Thyroid gland (tissue), 4 donors: ENCODE measurements around the gene POMT1. TPM values are rescaled to one million over a fixed set of nuclear protein-coding genes. Genes with fewer than 3 reads are reported as not detected.

Source experiments
- DNase-seq, 2 donors: peaks; one replicate each; pipeline ENCODE4 v3.0.0-alpha.2; 2019
- H3K27ac ChIP-seq, 3 donors: fragments of 200-600 bp; sonication (generic); 1 replicate in 2 of 3; 2 replicates in 1 of 3; pipeline ENCODE4 v1.5.1; 2016 to 2019; ENCODE audit warnings: mild to moderate bottlenecking in 1 of 3, moderate library complexity in 1 of 3
- H3K27me3 ChIP-seq: fragments of 200-600 bp; sonication (generic); one replicate; pipeline ENCODE4 v1.5.1; 2019
- H3K36me3 ChIP-seq, 2 donors: fragments of 200-600 bp; sonication (generic); one replicate each; pipeline ENCODE4 v1.5.1; 2016 to 2019
- H3K4me1 ChIP-seq, 2 donors: fragments of 200-600 bp; sonication (generic); one replicate each; pipeline ENCODE4 v1.5.1; 2017 to 2019
- H3K4me3 ChIP-seq, 3 donors: fragments of 200-600 bp; sonication (generic); replicated peaks in 1 of 3; 1 replicate in 2 of 3; 2 replicates in 1 of 3; pipeline ENCODE4 v1.5.1; 2016; ENCODE audit warnings: mild to moderate bottlenecking in 1 of 3
- H3K9me3 ChIP-seq: fragments of 200-600 bp; sonication (generic); one replicate; pipeline ENCODE4 v1.5.1; 2017
- POLR2A ChIP-seq, 2 donors: fragments of 450-650 bp; IDR thresholded peaks; one replicate each; pipeline ENCODE4 v1.6.1; 2017; ENCODE audit warnings: antibody characterized with exemption in 2 of 2, mild to moderate bottlenecking in 2 of 2, moderate library complexity in 1 of 2
- WGBS, 2 donors: methylation state at CpG; one replicate each; pipeline ENCODE4 v1.1.5; 2017; 5-methylcytosine and 5-hydroxymethylcytosine counted together
- intact Hi-C: fragments of 100-400 bp; cut with DNase I; formaldehyde crosslinking; loops from one replicate; pipeline ENCODE4 v1.15.1; 2023
- total RNA-seq, 4 donors: library from RNA; depleted of rRNA; stranded (reverse); fragments of >200 nt; gene quantifications; one replicate each; pipeline ENCODE4 v1.2.3, GENCODE V29; 2016
- TF ChIP-seq, protein P1 (sequence below), 6 experiments: fragments of 200-600 bp in 3 of 6; fragments of 450-650 bp in 3 of 6; sonication (generic) in 3 of 6; IDR thresholded peaks; one replicate each; pipeline ENCODE4 v1.5.1; 2016 to 2019; ENCODE audit warnings: antibody characterized with exemption in 6 of 6, mild to moderate bottlenecking in 2 of 6, inconsistent platforms in 1 of 6, moderate library complexity in 1 of 6

POMT1 gene
- total RNA-seq, 4 donors from 2014 or later, result 21.8 to 51.0 (median 33.9) TPM

DNA sequence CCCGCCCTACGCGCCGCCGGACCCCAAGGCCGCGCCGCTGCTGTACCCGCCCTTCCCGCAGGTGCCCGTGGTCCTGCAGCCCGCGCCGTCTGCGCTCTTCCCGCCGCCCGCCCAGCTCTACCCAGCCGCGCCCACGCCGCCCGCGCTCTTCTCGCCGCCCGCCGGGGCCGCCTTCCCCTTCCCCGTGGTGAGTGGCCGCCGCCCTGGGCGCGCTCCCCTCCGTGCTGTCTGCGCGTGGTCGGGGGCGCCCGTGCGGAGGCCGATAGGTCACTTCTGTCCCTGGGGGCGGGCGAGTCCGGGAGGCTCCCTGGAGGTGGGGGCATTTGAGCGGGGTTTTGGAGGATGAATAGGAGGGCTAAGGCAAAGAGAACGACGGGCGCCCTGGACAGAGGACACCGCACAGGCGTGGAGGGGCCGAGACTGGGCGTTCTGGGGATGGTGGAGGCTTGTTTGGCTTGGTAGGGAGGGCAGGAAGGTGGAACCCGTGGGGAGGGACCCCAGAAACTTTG is 52.2 kb downstream of the POMT1 start:
- WGBS, 2 donors, result 69 to 70% methylated on average over 40 to 49 of the region's 54 CpGs
- no peaks in the 10 kb centered on the region for H3K9me3 ChIP-seq
- H3K27ac ChIP-seq, result no peak overlapping the region
- H3K27me3 ChIP-seq, result no peaks in the 10 kb centered on the region
- TF ChIP-seq, protein P1, sequence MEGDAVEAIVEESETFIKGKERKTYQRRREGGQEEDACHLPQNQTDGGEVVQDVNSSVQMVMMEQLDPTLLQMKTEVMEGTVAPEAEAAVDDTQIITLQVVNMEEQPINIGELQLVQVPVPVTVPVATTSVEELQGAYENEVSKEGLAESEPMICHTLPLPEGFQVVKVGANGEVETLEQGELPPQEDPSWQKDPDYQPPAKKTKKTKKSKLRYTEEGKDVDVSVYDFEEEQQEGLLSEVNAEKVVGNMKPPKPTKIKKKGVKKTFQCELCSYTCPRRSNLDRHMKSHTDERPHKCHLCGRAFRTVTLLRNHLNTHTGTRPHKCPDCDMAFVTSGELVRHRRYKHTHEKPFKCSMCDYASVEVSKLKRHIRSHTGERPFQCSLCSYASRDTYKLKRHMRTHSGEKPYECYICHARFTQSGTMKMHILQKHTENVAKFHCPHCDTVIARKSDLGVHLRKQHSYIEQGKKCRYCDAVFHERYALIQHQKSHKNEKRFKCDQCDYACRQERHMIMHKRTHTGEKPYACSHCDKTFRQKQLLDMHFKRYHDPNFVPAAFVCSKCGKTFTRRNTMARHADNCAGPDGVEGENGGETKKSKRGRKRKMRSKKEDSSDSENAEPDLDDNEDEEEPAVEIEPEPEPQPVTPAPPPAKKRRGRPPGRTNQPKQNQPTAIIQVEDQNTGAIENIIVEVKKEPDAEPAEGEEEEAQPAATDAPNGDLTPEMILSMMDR (IDR thresholded peaks at IDR 0.05), result no peak
- no peak for TF ChIP-seq POLR2A (IDR thresholded peaks at IDR 0.05)
- intact Hi-C loops, result no loop called here
- no peak overlapping the region for H3K4me3 ChIP-seq
- H3K4me1 ChIP-seq, result no peaks in the 10 kb centered on the region
- no peak for DNase-seq
- H3K36me3 ChIP-seq, result no peaks in the 10 kb centered on the region

DNA sequence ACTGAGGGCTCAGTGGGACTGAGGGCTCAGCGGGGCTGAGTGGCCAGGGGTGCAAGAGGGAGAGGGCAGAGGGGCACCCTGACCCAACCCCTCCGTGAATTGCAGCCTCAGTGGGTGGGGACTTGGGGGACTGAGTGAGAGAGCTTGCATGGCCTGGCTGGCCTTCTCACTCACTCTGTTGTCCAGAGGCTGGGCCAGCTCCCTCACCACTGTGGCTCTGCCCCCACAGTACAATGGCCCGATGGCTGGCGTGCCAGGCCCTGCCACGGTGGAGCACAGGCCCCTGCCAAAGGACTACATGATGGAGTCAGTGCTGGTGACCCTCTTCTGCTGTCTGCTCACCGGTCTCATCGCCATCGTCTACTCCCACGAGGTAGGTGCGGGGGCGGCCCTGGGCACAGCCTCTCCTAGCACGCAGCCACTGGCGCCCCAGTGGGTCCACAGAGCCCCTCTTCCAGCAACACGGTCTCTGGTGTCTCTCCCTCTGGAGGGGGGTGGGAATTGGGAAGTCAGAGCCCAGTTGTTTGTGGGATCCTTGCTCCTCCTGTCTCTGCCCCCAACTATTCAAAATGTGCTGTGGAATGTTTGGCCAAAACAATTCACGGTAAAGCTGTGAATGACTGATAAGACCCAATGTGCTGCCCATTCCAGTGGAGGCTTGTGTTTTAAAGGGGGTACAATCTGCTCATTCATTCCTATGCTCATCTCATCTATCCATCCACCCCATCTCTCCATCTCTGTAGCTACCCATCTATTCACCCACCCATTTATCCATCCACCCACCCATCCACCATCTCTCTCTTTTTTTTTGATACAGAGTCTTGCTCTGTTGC is 53.3 kb downstream of the POMT1 start:
- H3K27ac ChIP-seq, result no peak overlapping the region
- intact Hi-C loops, result no loop called here
- H3K4me1 ChIP-seq, result no peaks in the 10 kb centered on the region
- H3K36me3 ChIP-seq, result no peaks in the 10 kb centered on the region
- no peak overlapping the region for H3K4me3 ChIP-seq
- 83 to 85% methylated on average over 9 to 12 of the region's 15 CpGs for WGBS, 2 donors
- no peaks in the 10 kb centered on the region for H3K27me3 ChIP-seq
- DNase-seq, result no peak
- H3K9me3 ChIP-seq, result no peaks in the 10 kb centered on the region
- no peak for TF ChIP-seq POLR2A (IDR thresholded peaks at IDR 0.05)
- TF ChIP-seq, protein P1 (IDR thresholded peaks at IDR 0.05), result no peak

DNA sequence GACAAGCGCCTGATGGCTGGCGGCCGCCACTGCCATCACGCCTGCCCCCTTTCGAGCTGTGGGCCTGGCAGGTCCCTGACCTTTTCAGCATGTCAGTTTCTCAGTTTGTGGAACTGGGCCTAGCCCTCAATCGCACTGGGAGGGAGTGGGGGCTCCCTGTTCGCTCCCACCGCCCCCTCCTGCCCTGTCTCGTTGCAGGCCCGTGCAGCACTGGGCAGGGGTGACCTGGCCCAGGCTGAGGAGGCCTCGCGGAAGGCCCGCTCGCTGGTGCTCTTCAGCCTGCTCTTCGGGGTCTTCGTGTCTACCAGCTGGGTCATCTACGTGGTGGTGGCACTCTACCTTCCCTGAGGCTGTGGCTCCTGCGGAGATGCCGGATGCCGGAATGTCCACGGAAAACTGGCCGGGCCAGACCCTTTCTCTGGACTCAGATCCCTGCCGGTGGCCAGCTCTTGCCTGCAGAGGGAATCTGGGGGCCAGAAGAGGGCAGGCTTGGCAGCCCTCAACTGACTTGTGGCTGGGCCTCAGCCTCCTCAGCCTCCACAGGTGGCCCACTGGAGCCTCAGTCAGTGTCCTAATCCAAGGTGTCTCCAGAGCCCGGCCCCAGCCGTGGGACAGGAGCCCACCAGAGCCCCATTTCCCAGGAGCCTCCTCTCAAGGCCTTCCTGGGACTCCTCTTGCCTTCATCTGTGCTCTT is 55.3 kb downstream of the POMT1 start:
- no peak overlapping the region for H3K4me3 ChIP-seq
- DNase-seq, result no peak
- no peak overlapping the region for H3K27ac ChIP-seq
- no peaks in the 10 kb centered on the region for H3K4me1 ChIP-seq
- WGBS, 2 donors, result 96 to 97% methylated on average over 12 to 21 of the region's 25 CpGs
- no peaks in the 10 kb centered on the region for H3K27me3 ChIP-seq
- no peak for TF ChIP-seq POLR2A (IDR thresholded peaks at IDR 0.05)
- TF ChIP-seq, protein P1 (IDR thresholded peaks at IDR 0.05), result no peak
- intact Hi-C loops, result no loop called here
- H3K36me3 ChIP-seq, result no peaks in the 10 kb centered on the region
- H3K9me3 ChIP-seq, result no peaks in the 10 kb centered on the region

DNA sequence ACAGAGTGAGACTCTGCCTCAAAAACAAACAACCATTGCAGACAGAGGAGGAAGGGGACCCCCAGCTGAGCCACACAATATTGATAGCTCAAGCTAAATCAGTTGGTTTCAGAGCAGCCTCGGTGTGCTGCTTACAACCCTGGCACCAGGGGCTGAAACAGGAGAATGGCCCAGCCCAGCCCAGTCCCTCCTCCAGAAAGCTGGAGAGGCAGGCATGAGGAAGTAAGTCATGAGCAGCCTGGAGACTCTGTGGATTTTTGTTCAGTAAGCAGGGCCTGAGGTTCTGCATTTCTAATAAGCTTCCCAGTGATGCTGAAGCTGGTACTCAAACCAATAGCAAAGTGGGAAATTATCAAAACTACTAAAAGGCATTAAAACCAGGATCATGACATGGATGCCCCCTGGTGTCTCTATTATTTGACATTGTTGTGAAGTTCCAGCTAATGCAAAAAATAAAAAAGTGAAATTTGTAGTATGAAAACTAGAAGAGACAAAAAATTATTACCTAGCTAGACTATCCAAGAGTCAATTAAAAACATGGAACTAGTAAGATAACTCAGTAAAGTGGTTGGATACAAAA is 56.8 kb downstream of the POMT1 start:
- WGBS, 2 donors, result 55 to 67% methylated on average over 1 of the region's 1 CpG
- no peak for DNase-seq
- H3K27me3 ChIP-seq, result no peaks in the 10 kb centered on the region
- TF ChIP-seq POLR2A (IDR thresholded peaks at IDR 0.05), result no peak
- TF ChIP-seq, protein P1 (IDR thresholded peaks at IDR 0.05), result no peak
- H3K4me1 ChIP-seq, result no peaks in the 10 kb centered on the region
- H3K9me3 ChIP-seq, result no peaks in the 10 kb centered on the region
- H3K36me3 ChIP-seq, result no peaks in the 10 kb centered on the region
- no peak overlapping the region for H3K27ac ChIP-seq
- no peak overlapping the region for H3K4me3 ChIP-seq
- intact Hi-C loops, result no loop called here
